H9 (cell line): ENCODE measurements around the gene DRGX. TPM values are rescaled to one million over a fixed set of nuclear protein-coding genes. Genes with fewer than 3 reads are reported as not detected.

Experiments
- DNase-seq: peaks from one replicate; pipeline ENCODE4 v3.0.0-alpha.2; 2017
- H2AFZ ChIP-seq: one replicate; pipeline ENCODE4 v1.6.1; 2013; ENCODE audit warnings: mild to moderate bottlenecking, low read length, control low read depth, moderate library complexity
- H2AK5ac ChIP-seq: 2 replicates; pipeline ENCODE4 v1.6.1; 2013; ENCODE audit warnings: low read length, control low read depth, mixed read lengths; ENCODE audit not compliant: insufficient read length
- H2BK120ac ChIP-seq: one replicate; pipeline ENCODE4 v1.6.1; 2013; ENCODE audit warnings: low read depth, mild to moderate bottlenecking, low read length, control low read depth, inconsistent platforms; ENCODE audit not compliant: poor library complexity, severe bottlenecking
- H2BK12ac ChIP-seq: 2 replicates; pipeline ENCODE4 v1.6.1; 2013; ENCODE audit warnings: low read length, control low read depth, mixed read lengths, low read depth; ENCODE audit not compliant: insufficient read length
- H2BK15ac ChIP-seq: 2 replicates; pipeline ENCODE4 v1.6.1; 2013; ENCODE audit warnings: low read depth, low read length, control low read depth
- H2BK20ac ChIP-seq: one replicate; pipeline ENCODE4 v1.6.1; 2013; ENCODE audit warnings: low read depth, mild to moderate bottlenecking, low read length, control low read depth, inconsistent platforms; ENCODE audit not compliant: poor library complexity, severe bottlenecking
- H2BK5ac ChIP-seq: 2 replicates; pipeline ENCODE4 v1.6.1; 2013; ENCODE audit warnings: low read length, control low read depth, mixed read lengths; ENCODE audit not compliant: insufficient read length
- H3K14ac ChIP-seq: 2 replicates; pipeline ENCODE4 v1.6.1; 2013; ENCODE audit warnings: low read length, control low read depth; ENCODE audit not compliant: insufficient read depth
- H3K18ac ChIP-seq: 2 replicates; pipeline ENCODE4 v1.6.1; 2013; ENCODE audit warnings: low read depth, mild to moderate bottlenecking, mixed read lengths, low read length, control low read depth; ENCODE audit not compliant: insufficient read length
- H3K23ac ChIP-seq: 2 replicates; pipeline ENCODE4 v1.6.1; 2013; ENCODE audit warnings: low read length, control low read depth, mixed read lengths, low read depth; ENCODE audit not compliant: insufficient read length
- H3K23me2 ChIP-seq: 2 replicates; pipeline ENCODE4 v1.6.1; 2013; ENCODE audit warnings: low read depth, mild to moderate bottlenecking, mixed read lengths, low read length, control low read depth; ENCODE audit not compliant: insufficient read length, poor library complexity, severe bottlenecking
- H3K27ac ChIP-seq: 2 replicates; pipeline ENCODE4 v1.5.1; 2013; ENCODE audit warnings: low read length, control low read depth, mixed read lengths, low read depth; ENCODE audit not compliant: insufficient read length
- H3K27me3 ChIP-seq: 2 replicates; pipeline ENCODE4 v1.6.1; 2013; ENCODE audit warnings: low read length, control low read depth, inconsistent platforms; ENCODE audit not compliant: insufficient read depth
- H3K4ac ChIP-seq: 2 replicates; pipeline ENCODE4 v1.6.1; 2013; ENCODE audit warnings: low read depth, mild to moderate bottlenecking, control low read depth, inconsistent platforms, low read length, moderate library complexity
- H3K4me1 ChIP-seq: 2 replicates; pipeline ENCODE4 v1.6.1; 2013; ENCODE audit warnings: low read length, control low read depth, inconsistent platforms; ENCODE audit not compliant: insufficient read depth
- H3K4me2 ChIP-seq: 2 replicates; pipeline ENCODE4 v1.6.1; 2013; ENCODE audit warnings: low read length, control low read depth, mixed read lengths; ENCODE audit not compliant: insufficient read length, insufficient read depth
- H3K56ac ChIP-seq: 2 replicates; pipeline ENCODE4 v1.6.1; 2013; ENCODE audit warnings: low read depth, mild to moderate bottlenecking, mixed read lengths, low read length, control low read depth; ENCODE audit not compliant: insufficient read length
- H3K79me1 ChIP-seq: 2 replicates; pipeline ENCODE4 v1.6.1; 2013; ENCODE audit warnings: low read depth, mild to moderate bottlenecking, moderate library complexity, low read length, control low read depth, inconsistent platforms; ENCODE audit not compliant: insufficient read depth, poor library complexity, severe bottlenecking
- H3K79me2 ChIP-seq: 2 replicates; pipeline ENCODE4 v1.6.1; 2013; ENCODE audit warnings: low read length, control low read depth, inconsistent platforms; ENCODE audit not compliant: insufficient read depth
- H3K9ac ChIP-seq: 2 replicates; pipeline ENCODE4 v1.6.1; 2013; ENCODE audit warnings: low read length, control low read depth, mixed read lengths; ENCODE audit not compliant: insufficient read length; ENCODE audit errors: extremely low read depth
- H3K9me3 ChIP-seq: one replicate; pipeline ENCODE4 v1.6.1; 2013; ENCODE audit warnings: low read depth, low read length, inconsistent platforms; ENCODE audit not compliant: control insufficient read depth
- H3T11ph ChIP-seq: one replicate; pipeline ENCODE4 v1.6.1; 2013; ENCODE audit warnings: mild to moderate bottlenecking, low read length, control low read depth, inconsistent platforms
- H4K20me1 ChIP-seq: one replicate; pipeline ENCODE4 v1.6.1; 2013; ENCODE audit not compliant: control insufficient read depth, insufficient read length, insufficient read depth
- H4K5ac ChIP-seq: 2 replicates; pipeline ENCODE4 v1.6.1; 2013; ENCODE audit warnings: low read depth, mild to moderate bottlenecking, mixed read lengths, low read length, control low read depth; ENCODE audit not compliant: insufficient read length
- H4K8ac ChIP-seq: replicated peaks from 2 replicates; pipeline ENCODE4 v1.6.1; 2013; ENCODE audit warnings: low read length, control low read depth, mixed read lengths, low read depth; ENCODE audit not compliant: insufficient read length
- H4K91ac ChIP-seq: 2 replicates; pipeline ENCODE4 v1.6.1; 2013; ENCODE audit warnings: low read depth, mild to moderate bottlenecking, moderate library complexity, mixed read lengths, low read length, control low read depth; ENCODE audit not compliant: insufficient read length
- H3K27ac Mint-ChIP-seq, 3 experiments: 2 replicates in 2 of 3; 3 replicates in 1 of 3; pipeline ENCODE4 v1.8.0; 2020 to 2021; ENCODE audit warnings: mixed read lengths in 3 of 3, mild to moderate bottlenecking in 1 of 3, moderate library complexity in 1 of 3
- H3K27me3 Mint-ChIP-seq: 2 replicates; pipeline ENCODE4 v1.8.0; 2021; ENCODE audit warnings: low read depth, mild to moderate bottlenecking, moderate library complexity, mixed read lengths
- H3K36me3 Mint-ChIP-seq, 3 experiments: 2 replicates in 2 of 3; 3 replicates in 1 of 3; pipeline ENCODE4 v1.8.0; 2020 to 2021; ENCODE audit warnings: low read depth in 3 of 3, mixed read lengths in 3 of 3; ENCODE audit not compliant: insufficient read depth in 1 of 3
- H3K4me1 Mint-ChIP-seq, 2 experiments: 2 replicates each; pipeline ENCODE4 v1.8.0; 2020; ENCODE audit warnings: mixed read lengths in 2 of 2
- H3K4me3 Mint-ChIP-seq, 2 experiments: 2 replicates in 1 of 2; 3 replicates in 1 of 2; pipeline ENCODE4 v1.8.0; 2020 to 2021; ENCODE audit warnings: mild to moderate bottlenecking in 2 of 2, mixed read lengths in 2 of 2, moderate library complexity in 1 of 2
- H3K9me3 Mint-ChIP-seq, 2 experiments: 2 replicates in 1 of 2; 3 replicates in 1 of 2; pipeline ENCODE4 v1.8.0; 2020; ENCODE audit warnings: mild to moderate bottlenecking in 2 of 2, mixed read lengths in 2 of 2, moderate library complexity in 1 of 2
- WGBS: extraction: QIAGEN DNeasy Blood & Tissue Kit; methylation state at CpG from one replicate; pipeline ENCODE4 v1.1.7; 2013; ENCODE audit warnings: missing lambda C conversion rate, low lambda C conversion rate, mixed read lengths; ENCODE audit not compliant: insufficient read length; ENCODE audit errors: extremely low coverage; 5-methylcytosine and 5-hydroxymethylcytosine counted together
- total RNA-seq: library from RNA; stranded (reverse); gene quantifications from 2 replicates; pipeline ENCODE4 v1.2.1, GENCODE V29; 2021
- TF ChIP-seq, protein P1 (sequence below): fragments of 200-600 bp; sonication (generic); conservative IDR thresholded peaks from 3 replicates; pipeline ENCODE4 v1.8.0; 2021; ENCODE audit warnings: antibody characterized with exemption, mild to moderate bottlenecking

The DRGX gene
- total RNA-seq, 1 experiment from 2014 or later = not detected

- H4K8ac ChIP-seq = no peak overlapping the region
- no peak overlapping the region for H2BK20ac ChIP-seq
- H2AFZ ChIP-seq = no peak overlapping the region
- no peak overlapping the region for H3K4me2 ChIP-seq
- Mint-ChIP-seq H3K4me3 (no peak overlapping the region), H3K4me1 (no peaks in the 10 kb centered on the region), H3K9me3 (no peaks in the 10 kb centered on the region; a peak in 1 of 5 replicates), H3K27ac (peak overlapping the region in 1 of 3 experiments; percentile 79; a peak in 1 of 7 replicates), H3K36me3 (no peaks in the 10 kb centered on the region; a peak in 2 of 7 replicates), H3K27me3 (peaks cover 2% of the 10 kb centered on the region)
- no peak overlapping the region for H3K27ac ChIP-seq
- no peak overlapping the region for H4K5ac ChIP-seq
- no peak overlapping the region for H3K23ac ChIP-seq
- TF ChIP-seq, protein P1, sequence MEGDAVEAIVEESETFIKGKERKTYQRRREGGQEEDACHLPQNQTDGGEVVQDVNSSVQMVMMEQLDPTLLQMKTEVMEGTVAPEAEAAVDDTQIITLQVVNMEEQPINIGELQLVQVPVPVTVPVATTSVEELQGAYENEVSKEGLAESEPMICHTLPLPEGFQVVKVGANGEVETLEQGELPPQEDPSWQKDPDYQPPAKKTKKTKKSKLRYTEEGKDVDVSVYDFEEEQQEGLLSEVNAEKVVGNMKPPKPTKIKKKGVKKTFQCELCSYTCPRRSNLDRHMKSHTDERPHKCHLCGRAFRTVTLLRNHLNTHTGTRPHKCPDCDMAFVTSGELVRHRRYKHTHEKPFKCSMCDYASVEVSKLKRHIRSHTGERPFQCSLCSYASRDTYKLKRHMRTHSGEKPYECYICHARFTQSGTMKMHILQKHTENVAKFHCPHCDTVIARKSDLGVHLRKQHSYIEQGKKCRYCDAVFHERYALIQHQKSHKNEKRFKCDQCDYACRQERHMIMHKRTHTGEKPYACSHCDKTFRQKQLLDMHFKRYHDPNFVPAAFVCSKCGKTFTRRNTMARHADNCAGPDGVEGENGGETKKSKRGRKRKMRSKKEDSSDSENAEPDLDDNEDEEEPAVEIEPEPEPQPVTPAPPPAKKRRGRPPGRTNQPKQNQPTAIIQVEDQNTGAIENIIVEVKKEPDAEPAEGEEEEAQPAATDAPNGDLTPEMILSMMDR = no peak
- no peak overlapping the region for H3T11ph ChIP-seq
- no peak for DNase-seq
- H3K79me1 ChIP-seq = no peaks in the 10 kb centered on the region
- H3K9me3 ChIP-seq = no peaks in the 10 kb centered on the region
- no peaks in the 10 kb centered on the region for H3K23me2 ChIP-seq
- H2BK12ac ChIP-seq = no peak overlapping the region
- no CpG with 5 or more reads among the region's 4 CpGs for WGBS
- no peaks in the 10 kb centered on the region for H3K27me3 ChIP-seq
- no peak overlapping the region for H3K9ac ChIP-seq
- no peak overlapping the region for H3K14ac ChIP-seq
- H3K4ac ChIP-seq = no peak overlapping the region
- H4K91ac ChIP-seq = no peak overlapping the region
- no peaks in the 10 kb centered on the region for H3K79me2 ChIP-seq
- no peaks in the 10 kb centered on the region for H4K20me1 ChIP-seq
- no peaks in the 10 kb centered on the region for H3K4me1 ChIP-seq
- no peak overlapping the region for H2BK120ac ChIP-seq
- no peak overlapping the region for H2BK5ac ChIP-seq
- H2AK5ac ChIP-seq = no peak overlapping the region
- no peak overlapping the region for H3K56ac ChIP-seq
- no peak overlapping the region for H3K18ac ChIP-seq
- H2BK15ac ChIP-seq = no peak overlapping the region
Measured at GRCh38 chr10:49349390-49349789, 46.5 kb downstream of the DRGX start.
